ENCODE measurements around the gene GGACT.

GGACT gene

DNA sequence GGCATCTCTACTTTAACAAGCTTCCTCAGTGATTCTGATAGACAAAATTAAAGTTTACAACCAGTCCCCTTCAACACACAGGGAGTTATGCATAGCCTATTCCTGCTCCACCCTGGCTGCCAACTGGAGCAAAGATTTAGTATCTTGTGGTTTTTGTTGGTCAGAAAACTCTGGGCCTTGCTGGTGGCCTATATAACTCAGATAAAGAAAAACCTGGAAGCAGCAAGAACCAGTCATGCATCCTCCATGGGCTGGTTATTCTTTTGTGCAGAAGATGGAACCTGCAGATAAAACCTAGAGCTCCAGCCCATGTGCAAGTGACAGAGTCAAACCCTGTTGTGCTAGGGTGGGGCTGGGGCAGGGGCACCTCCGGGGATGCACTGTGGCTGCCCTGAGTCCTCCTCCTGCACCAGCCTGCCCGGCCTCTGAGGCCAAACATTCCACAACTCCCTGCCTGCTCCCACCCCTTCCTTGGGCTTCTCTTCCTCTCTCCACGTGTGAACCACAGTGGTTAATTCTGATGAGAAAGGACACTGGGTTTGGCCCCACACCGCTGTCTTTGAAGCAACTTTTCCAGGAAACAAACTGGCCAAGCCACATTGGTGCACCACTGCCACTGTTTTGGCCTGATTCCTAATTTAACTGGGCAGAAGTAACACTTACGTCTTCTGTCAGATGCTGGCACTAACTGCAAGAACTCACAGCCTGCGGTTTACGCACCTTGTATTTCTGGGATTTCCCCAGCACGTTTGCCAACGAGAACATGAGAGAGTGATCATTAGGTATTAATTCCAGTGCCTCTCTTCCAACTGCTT is 23.3 kb upstream of the GGACT start:
- Histone ChIP-seq H3K9me3 (ENCODE audit: severe bottlenecking) (no peaks in the 10 kb centered on the region), H3K4me3 (ENCODE audit: severe bottlenecking) (no peak overlapping the region), H3K36me3 (ENCODE audit: low read depth) (no peaks in the 10 kb centered on the region), H3K27ac (ENCODE audit: poor library complexity, severe bottlenecking) (no peak overlapping the region), H3K4me1 (ENCODE audit: insufficient read depth, poor library complexity, severe bottlenecking) (no peaks in the 10 kb centered on the region), H3K27me3 (ENCODE audit: insufficient read depth, poor library complexity, severe bottlenecking) (no peaks in the 10 kb centered on the region)
- DNase-seq (ENCODE audit: low spot score): no peak
- 0 out of 3 replicates have a peak, but pooled peaks have one; percentile 23 for ATAC-seq (ENCODE audit: low read depth)
- TF ChIP-seq, protein P1, sequence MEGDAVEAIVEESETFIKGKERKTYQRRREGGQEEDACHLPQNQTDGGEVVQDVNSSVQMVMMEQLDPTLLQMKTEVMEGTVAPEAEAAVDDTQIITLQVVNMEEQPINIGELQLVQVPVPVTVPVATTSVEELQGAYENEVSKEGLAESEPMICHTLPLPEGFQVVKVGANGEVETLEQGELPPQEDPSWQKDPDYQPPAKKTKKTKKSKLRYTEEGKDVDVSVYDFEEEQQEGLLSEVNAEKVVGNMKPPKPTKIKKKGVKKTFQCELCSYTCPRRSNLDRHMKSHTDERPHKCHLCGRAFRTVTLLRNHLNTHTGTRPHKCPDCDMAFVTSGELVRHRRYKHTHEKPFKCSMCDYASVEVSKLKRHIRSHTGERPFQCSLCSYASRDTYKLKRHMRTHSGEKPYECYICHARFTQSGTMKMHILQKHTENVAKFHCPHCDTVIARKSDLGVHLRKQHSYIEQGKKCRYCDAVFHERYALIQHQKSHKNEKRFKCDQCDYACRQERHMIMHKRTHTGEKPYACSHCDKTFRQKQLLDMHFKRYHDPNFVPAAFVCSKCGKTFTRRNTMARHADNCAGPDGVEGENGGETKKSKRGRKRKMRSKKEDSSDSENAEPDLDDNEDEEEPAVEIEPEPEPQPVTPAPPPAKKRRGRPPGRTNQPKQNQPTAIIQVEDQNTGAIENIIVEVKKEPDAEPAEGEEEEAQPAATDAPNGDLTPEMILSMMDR (IDR thresholded peaks at IDR 0.05; ENCODE audit: poor library complexity, severe bottlenecking): no peak

DNA sequence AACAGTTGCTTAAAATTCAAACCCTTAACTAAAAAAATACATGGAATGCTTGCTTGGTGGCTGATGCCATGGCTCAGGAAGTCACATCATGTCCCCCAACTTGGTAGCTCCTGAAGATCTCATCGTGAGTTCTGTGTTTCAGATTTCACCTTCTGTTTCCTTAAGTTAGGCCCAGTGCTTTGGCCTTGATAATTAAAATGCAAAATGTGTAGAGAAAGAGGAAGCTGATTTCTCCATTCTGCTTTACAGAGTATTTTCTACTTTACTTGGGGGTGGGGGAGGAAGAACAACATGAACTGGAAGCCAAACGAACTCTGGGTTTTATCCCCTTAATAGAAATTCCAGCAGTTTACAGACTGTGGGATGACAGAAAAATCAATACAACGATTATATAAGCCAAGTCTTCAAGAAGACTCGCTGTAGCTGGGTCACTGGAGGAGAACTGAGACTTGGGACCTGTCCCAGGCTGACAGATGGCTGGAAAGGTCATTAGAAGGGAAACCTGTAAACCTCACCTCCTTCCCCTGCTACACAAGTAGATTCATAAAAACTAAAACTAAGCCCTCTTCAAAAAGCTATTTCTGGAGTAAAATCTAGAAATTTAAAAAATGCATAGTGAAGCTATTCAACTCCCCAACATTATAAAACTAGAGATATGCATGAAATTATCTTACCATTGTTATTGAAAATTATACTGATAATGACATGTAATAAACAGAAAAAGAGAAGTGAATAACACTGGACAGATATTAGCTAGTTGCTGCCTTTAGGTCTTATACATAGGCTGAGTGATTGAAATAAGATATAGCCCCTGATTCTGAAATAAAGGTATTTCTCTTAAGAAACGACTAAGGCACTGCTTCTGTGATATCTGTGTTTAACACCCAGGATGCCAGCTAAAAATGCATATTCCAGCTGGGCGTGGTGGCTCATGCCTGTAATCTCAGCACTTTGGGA is 22.1 kb upstream of the GGACT start:
- no peak for DNase-seq (ENCODE audit: low spot score)
- Histone ChIP-seq H3K27me3 (ENCODE audit: insufficient read depth, poor library complexity, severe bottlenecking) (no peaks in the 10 kb centered on the region), H3K27ac (ENCODE audit: poor library complexity, severe bottlenecking) (no peak overlapping the region), H3K9me3 (ENCODE audit: severe bottlenecking) (no peaks in the 10 kb centered on the region), H3K4me1 (ENCODE audit: insufficient read depth, poor library complexity, severe bottlenecking) (no peaks in the 10 kb centered on the region), H3K36me3 (ENCODE audit: low read depth) (no peaks in the 10 kb centered on the region), H3K4me3 (ENCODE audit: severe bottlenecking) (no peak overlapping the region)
- no peak for ATAC-seq (ENCODE audit: low read depth)
- TF ChIP-seq, protein P1 (IDR thresholded peaks at IDR 0.05; ENCODE audit: poor library complexity, severe bottlenecking): no peak

DNA sequence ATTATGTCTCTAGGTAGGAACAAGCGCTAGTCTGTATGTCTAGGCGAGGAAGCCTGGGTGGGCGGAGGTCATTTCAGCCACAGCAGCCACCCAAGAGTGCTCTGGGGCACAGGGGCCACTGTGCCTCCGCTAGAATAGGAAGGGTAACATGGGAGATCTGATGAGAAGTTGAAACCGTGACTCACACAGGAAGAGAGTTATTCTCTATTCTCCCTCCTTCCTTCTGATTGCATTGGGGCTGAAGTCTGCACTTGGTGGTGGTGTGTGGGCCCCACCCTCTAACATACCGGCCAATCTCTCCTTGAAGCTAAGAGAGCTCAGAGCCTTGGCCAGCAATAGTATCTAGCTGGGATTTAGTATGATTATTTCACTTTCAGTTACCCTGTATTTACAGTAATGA is 20.3 kb upstream of the GGACT start:
- TF ChIP-seq, protein P1 (IDR thresholded peaks at IDR 0.05; ENCODE audit: poor library complexity, severe bottlenecking): no peak
- DNase-seq (ENCODE audit: low spot score) (no peak), ATAC-seq (ENCODE audit: low read depth) (no peak)
- Histone ChIP-seq H3K27ac (ENCODE audit: poor library complexity, severe bottlenecking) (no peak overlapping the region), H3K4me1 (ENCODE audit: insufficient read depth, poor library complexity, severe bottlenecking) (no peaks in the 10 kb centered on the region), H3K4me3 (ENCODE audit: severe bottlenecking) (no peak overlapping the region), H3K36me3 (ENCODE audit: low read depth) (no peaks in the 10 kb centered on the region), H3K9me3 (ENCODE audit: severe bottlenecking) (no peaks in the 10 kb centered on the region), H3K27me3 (ENCODE audit: insufficient read depth, poor library complexity, severe bottlenecking) (no peaks in the 10 kb centered on the region)

DNA sequence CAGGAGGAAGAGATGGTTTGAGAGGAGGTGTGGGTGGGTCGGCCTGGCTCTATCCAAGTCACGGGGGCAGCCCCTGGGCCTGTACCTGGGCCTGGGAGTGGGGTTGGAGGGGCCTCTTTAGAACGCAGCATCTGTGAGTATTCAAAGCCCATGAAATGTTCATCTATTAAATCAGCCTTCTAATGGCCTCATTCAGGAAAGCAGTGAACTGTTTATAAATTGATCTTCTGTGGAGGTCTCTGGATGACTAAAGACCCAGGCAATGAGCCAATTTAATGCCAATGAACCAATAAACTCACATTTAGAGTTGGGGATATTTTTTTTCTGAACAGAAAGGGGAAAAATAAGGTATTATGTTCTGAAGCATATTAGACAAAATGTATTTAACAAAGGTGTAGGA is 19.9 kb upstream of the GGACT start:
- TF ChIP-seq, protein P1 (IDR thresholded peaks at IDR 0.05; ENCODE audit: poor library complexity, severe bottlenecking): no peak
- no peak overlapping the region for H3K27ac ChIP-seq (ENCODE audit: poor library complexity, severe bottlenecking)
- ATAC-seq (ENCODE audit: low read depth) (no peak), DNase-seq (ENCODE audit: low spot score) (no peak)
- no peak overlapping the region for H3K4me3 ChIP-seq (ENCODE audit: severe bottlenecking)
- H3K27me3 ChIP-seq (ENCODE audit: insufficient read depth, poor library complexity, severe bottlenecking): no peaks in the 10 kb centered on the region
- H3K4me1 ChIP-seq (ENCODE audit: insufficient read depth, poor library complexity, severe bottlenecking): no peaks in the 10 kb centered on the region
- H3K36me3 ChIP-seq (ENCODE audit: low read depth): no peaks in the 10 kb centered on the region
- H3K9me3 ChIP-seq (ENCODE audit: severe bottlenecking): no peaks in the 10 kb centered on the region
